Measurements from ENCODE around the gene CFAP70. TPM values are rescaled to one million over a fixed set of nuclear protein-coding genes. Genes with fewer than 3 reads are reported as not detected.

The CFAP70 gene
- total RNA-seq, 4 donors from 2014 or later: 2.6 to 12.9 (median 4.3) TPM

GRCh38 chr10:73215749-73216148, 142.9 kb downstream of the CFAP70 start:
- TF ChIP-seq CTCF (IDR thresholded peaks at IDR 0.05) (no peak), EP300 (IDR thresholded peaks at IDR 0.05) (no peak), POLR2A (IDR thresholded peaks at IDR 0.05) (no peak), POLR2AphosphoS5 (IDR thresholded peaks at IDR 0.05) (no peak)
- Histone ChIP-seq H3K27me3 (no peaks in the 10 kb centered on the region), H3K27ac (no peak overlapping the region), H3K9me3 (no peaks in the 10 kb centered on the region), H3K4me1 (no peaks in the 10 kb centered on the region), H3K4me3 (no peak overlapping the region), H3K36me3 (peaks cover 24% of the 10 kb centered on the region)
- no peak for DNase-seq (ENCODE audit: low spot score in 2 of 2)
- 98% methylated on average over 1 of the region's 1 CpG for WGBS

GRCh38 chr10:73211106-73211811, 147.4 kb downstream of the CFAP70 start:
- TF ChIP-seq POLR2A (IDR thresholded peaks at IDR 0.05) (no peak), CTCF (IDR thresholded peaks at IDR 0.05) (no peak), POLR2AphosphoS5 (IDR thresholded peaks at IDR 0.05) (no peak), EP300 (IDR thresholded peaks at IDR 0.05) (no peak)
- H3K4me1 ChIP-seq: no peaks in the 10 kb centered on the region
- no peak overlapping the region for H3K27ac ChIP-seq
- no peaks in the 10 kb centered on the region for H3K27me3 ChIP-seq
- no peak for DNase-seq (ENCODE audit: low spot score in 2 of 2)
- H3K36me3 ChIP-seq: peaks cover 19% of the 10 kb centered on the region
- H3K4me3 ChIP-seq: no peak overlapping the region
- 88% methylated on average over 4 of the region's 4 CpGs for WGBS
- no peaks in the 10 kb centered on the region for H3K9me3 ChIP-seq

GRCh38 chr10:73210395-73211105, 148.1 kb downstream of the CFAP70 start:
- Histone ChIP-seq H3K4me1 (no peaks in the 10 kb centered on the region), H3K36me3 (peaks cover 18% of the 10 kb centered on the region), H3K27ac (no peak overlapping the region), H3K9me3 (no peaks in the 10 kb centered on the region), H3K4me3 (no peak overlapping the region), H3K27me3 (no peaks in the 10 kb centered on the region)
- DNase-seq (ENCODE audit: low spot score in 2 of 2): no peak
- WGBS: 93% methylated on average over 3 of the region's 3 CpGs
- TF ChIP-seq POLR2A (IDR thresholded peaks at IDR 0.05): no peak
- no peak for TF ChIP-seq EP300 (IDR thresholded peaks at IDR 0.05)

- H3K36me3 ChIP-seq: peaks cover 18% of the 10 kb centered on the region
- no peaks in the 10 kb centered on the region for H3K27me3 ChIP-seq
- 23% methylated on average over 1 of the region's 1 CpG for WGBS
- DNase-seq (ENCODE audit: low spot score in 2 of 2): no peak
- TF ChIP-seq POLR2AphosphoS5 (IDR thresholded peaks at IDR 0.05) (no peak), POLR2A (IDR thresholded peaks at IDR 0.05) (no peak), CTCF (IDR thresholded peaks at IDR 0.05) (no peak), EP300 (IDR thresholded peaks at IDR 0.05) (no peak)
- H3K4me1 ChIP-seq: no peaks in the 10 kb centered on the region
- H3K27ac ChIP-seq: no peak overlapping the region
- H3K4me3 ChIP-seq: no peak overlapping the region
- no peaks in the 10 kb centered on the region for H3K9me3 ChIP-seq
These were observed 149.0 kb downstream of the CFAP70 start for GRCh38 chr10:73209705-73210104.

- H3K27ac ChIP-seq: no peak overlapping the region
- H3K9me3 ChIP-seq: no peaks in the 10 kb centered on the region
- peaks cover 20% of the 10 kb centered on the region for H3K36me3 ChIP-seq
- no peak for DNase-seq (ENCODE audit: low spot score in 2 of 2)
- 55% methylated on average over 2 of the region's 2 CpGs for WGBS
- H3K4me1 ChIP-seq: no peaks in the 10 kb centered on the region
- no peaks in the 10 kb centered on the region for H3K27me3 ChIP-seq
- no peak for TF ChIP-seq EP300 (IDR thresholded peaks at IDR 0.05)
- TF ChIP-seq POLR2A (IDR thresholded peaks at IDR 0.05): no peak
- TF ChIP-seq POLR2AphosphoS5 (IDR thresholded peaks at IDR 0.05): no peak
- no peak for TF ChIP-seq CTCF (IDR thresholded peaks at IDR 0.05)
- no peak overlapping the region for H3K4me3 ChIP-seq
These were observed 150.8 kb downstream of the CFAP70 start for GRCh38 chr10:73207883-73208282.
